ENCODE results near the gene SACS. TPM values are rescaled to one million over a fixed set of nuclear protein-coding genes. Genes with fewer than 3 reads are reported as not detected.

The SACS gene, protein sequence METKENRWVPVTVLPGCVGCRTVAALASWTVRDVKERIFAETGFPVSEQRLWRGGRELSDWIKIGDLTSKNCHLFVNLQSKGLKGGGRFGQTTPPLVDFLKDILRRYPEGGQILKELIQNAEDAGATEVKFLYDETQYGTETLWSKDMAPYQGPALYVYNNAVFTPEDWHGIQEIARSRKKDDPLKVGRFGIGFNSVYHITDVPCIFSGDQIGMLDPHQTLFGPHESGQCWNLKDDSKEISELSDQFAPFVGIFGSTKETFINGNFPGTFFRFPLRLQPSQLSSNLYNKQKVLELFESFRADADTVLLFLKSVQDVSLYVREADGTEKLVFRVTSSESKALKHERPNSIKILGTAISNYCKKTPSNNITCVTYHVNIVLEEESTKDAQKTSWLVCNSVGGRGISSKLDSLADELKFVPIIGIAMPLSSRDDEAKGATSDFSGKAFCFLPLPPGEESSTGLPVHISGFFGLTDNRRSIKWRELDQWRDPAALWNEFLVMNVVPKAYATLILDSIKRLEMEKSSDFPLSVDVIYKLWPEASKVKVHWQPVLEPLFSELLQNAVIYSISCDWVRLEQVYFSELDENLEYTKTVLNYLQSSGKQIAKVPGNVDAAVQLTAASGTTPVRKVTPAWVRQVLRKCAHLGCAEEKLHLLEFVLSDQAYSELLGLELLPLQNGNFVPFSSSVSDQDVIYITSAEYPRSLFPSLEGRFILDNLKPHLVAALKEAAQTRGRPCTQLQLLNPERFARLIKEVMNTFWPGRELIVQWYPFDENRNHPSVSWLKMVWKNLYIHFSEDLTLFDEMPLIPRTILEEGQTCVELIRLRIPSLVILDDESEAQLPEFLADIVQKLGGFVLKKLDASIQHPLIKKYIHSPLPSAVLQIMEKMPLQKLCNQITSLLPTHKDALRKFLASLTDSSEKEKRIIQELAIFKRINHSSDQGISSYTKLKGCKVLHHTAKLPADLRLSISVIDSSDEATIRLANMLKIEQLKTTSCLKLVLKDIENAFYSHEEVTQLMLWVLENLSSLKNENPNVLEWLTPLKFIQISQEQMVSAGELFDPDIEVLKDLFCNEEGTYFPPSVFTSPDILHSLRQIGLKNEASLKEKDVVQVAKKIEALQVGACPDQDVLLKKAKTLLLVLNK (N-terminal part only)
- 22.7 and 26.2 TPM in 2 replicates for total RNA-seq

DNA sequence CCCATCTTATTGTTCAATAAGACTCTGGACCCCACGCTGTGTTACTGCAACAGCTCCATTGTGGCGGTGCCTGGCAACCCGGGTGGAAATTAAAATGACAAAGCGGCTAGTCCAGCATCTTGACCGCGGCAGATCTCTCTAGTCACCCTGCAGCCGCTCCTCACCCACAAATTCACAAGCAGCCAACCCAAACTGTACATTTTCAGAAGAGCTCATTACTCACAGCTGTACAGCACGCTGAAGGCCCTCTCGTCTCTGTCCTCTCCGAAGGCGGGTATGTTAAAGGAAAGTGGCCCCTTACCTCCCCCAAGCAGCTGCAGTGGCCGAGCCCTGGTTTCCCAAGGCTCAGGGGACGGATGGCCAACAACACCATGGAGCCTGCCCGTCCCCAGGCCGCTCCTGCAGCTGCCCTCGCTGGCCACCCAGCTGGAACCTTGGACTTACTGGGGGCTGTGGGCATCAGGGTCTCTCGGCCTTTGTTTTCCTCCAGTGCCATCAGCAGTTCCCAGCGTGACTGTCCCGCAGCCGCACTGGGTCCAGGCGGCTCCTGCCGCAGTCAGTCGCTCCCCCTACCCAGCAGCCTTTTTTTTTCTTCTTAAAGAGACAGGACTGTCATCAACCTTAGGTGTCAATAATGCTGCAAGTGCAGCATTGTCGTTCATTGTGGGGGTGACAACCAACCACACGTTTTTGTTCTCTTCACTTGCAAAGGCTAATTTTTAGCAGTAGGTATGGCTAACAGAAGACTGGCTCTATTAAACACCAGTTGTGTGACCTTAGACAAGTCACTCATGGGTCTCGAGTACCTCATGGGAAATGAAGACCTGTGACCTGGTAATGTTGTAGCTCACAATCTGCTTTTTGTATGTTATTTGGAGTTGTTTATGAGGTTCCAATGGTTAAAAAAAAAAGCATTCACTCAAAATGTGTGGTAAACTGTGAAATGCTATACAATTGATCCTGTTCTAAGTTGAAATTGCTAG, at the start of gene SACS:
TSS of gene SACS (minus strand) at position 532 of the 983 bp plus-strand sequence. CDS start 22,463 bp downstream, outside the sequence.
- DNase-seq (ENCODE audit: low read depth in 2 of 2): peak in 1 of 2 donors; percentile 32

DNA sequence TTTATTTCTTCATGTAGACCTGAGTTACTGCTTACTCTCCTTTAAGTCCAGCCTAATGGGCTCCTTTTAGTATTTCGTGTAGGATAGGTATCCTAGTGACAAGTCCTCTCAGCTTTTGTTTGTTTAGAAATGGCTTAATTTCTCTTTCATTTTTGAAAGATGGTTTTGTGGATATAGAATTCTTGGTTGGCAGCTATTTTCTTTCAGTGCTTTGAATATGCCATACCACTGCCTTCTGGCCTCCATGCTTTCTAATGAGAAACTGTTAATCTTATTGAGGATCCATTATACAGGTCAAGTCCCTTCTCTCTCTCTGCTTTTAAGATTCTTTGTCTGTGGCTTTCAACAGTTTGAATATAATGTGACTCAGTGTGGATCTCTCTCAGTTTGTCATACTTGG, 46.8 kb upstream of the SACS start:
- no peak for DNase-seq (ENCODE audit: low read depth in 2 of 2)

DNA sequence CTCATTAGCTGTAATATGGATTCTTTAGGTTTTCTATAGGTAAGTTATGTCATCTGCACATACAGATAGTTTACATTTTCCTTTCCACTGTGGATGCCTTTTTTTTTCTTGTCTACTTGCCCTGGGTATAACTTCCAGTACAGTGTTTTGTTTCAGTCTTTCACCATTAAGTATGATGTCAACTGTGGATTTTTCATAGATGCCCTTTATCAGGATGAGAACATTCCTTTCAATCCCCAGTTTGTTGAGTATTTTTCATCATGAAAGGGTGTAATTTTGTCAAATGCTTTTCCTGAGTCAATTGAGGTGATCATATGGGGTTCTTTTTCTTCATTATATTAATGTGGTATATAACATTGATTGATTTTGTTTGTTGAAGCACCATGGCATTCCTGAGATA, 43.6 kb upstream of the SACS start:
- DNase-seq (ENCODE audit: low read depth in 2 of 2): no peak

DNA sequence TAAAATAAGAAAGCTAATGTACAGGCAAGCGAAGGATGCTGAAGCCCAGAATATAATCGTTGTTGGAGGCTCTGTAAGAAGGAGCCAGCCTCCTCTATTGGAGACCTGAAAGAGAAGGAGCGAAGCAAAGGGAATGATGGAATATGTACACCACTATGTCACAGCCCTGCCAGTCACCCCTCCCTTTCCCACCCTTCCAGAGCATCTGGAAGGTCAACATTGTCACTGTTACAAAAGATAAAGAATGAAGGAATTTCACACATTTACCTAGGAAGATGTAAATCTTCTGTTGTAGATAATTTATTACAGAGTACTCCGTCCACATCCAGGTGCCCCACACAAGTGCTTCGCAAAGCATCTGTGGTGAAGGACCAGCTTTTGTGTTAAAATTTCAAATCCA, 39.7 kb upstream of the SACS start:
- DNase-seq (ENCODE audit: low read depth in 2 of 2): no peak

DNA sequence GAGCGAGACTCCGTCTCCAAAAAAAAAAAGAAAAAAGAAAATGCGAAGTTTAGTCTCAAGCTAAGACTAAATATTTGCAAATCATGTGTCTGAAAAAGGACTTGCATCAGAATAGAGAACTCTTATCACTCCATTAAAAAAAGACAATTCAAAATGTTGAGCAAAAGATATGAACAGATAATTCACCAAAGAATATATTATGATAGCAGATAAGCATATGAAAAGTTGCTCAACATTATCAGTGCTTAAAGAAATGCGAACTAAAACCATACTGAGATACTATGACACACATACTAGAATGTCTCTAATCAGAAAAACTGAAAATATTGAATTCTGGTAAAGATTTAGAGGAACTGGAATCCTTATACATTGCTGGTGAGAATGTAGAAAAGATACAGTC, 38.7 kb upstream of the SACS start:
- no peak for DNase-seq (ENCODE audit: low read depth in 2 of 2)

DNA sequence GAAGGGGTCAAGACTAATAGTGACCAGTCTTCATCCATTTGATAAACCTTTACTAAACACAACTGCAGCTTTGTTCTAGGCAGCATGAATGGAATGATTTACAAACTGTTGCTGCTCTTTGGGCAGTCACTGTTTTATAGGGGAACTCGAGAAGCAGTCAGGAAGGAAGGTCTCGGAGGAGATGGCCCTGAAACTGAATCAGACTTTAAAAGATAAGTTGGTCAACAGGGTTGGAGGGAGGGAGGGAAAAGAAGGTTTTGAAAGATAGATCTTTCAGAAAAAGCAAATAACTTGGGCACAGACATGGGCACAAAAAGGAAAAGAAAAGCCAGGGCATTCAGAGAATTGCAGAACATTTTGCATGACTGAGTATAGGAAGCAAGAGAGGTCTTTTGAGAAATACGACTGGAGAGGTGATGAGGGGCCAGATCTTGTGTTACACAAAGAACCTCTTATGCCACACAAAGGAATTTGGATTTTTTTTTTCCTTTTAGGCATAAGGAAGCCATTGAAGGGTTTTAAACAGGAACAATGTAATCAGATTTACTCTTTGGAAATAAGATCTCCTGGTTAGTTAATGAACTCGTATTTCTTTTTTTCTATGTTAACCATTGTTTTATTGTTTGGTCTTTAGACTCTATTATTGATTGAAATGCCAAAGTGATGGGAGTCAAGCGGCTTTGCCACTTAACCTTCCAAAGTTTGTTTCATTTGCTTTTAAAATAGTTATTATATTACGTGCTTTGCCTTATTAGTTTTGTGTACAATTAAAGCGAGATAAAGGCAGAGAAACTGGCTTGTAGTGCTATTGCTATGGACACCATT, 37.5 kb upstream of the SACS start:
- DNase-seq (ENCODE audit: low read depth in 2 of 2): no peak

DNA sequence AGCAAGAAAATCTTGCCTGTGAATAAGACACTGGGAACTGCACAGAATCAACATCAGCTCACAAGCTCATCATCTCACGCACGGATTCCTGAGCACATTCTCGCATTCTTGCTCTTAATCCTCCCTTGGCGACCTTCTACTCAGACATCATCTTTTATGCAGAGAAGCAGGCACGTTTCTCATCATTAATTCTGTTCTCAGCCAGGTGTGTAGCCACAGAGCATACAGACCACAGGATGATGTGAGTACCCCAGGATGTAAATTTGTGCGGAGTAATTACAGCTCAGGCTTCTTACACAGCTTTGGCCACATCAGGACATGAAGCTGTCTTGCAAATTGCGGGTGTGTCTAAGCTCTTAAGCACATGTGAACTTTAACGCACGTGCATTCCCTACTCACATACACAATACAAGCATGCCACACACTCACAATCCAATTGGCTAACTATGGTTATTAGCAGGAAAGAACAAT, 36.5 kb upstream of the SACS start:
- DNase-seq (ENCODE audit: low read depth in 2 of 2): no peak

DNA sequence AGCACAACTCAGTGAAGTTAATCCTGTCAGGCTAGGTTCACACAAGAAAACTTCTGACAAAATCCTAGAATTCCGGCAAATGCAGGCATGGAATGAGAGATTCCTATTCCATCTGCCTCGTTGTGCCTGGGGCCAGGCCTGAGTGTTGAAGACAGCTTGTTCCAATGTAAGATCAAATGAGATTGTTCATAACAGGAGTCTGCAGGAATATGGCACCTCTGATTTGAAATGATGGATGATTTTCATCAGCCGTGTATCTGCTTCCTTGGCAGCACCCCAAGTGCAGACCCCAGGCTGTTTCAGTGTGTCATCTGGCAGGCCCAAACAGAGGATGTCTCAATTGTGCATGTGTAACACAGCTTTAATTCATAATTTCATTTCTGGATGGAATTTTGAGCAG, 35.3 kb upstream of the SACS start:
- DNase-seq (ENCODE audit: low read depth in 2 of 2): no peak

DNA sequence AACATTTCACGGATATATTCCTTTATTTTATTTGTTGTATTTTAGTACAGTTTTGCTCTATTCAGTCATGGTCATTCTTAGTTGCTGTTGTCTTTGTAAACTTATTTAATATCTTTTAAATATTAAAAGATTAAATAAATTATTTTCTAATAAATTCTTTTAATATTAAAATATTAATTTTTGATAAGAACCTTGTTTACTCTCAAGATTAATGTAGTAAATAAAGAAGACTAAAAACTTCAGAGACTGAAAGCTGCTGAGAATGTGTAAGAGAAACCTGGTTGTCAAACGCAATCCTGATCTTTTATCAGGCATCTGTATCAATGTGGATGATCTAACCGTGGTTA, 34.4 kb upstream of the SACS start:
- no peak for DNase-seq (ENCODE audit: low read depth in 2 of 2)

DNA sequence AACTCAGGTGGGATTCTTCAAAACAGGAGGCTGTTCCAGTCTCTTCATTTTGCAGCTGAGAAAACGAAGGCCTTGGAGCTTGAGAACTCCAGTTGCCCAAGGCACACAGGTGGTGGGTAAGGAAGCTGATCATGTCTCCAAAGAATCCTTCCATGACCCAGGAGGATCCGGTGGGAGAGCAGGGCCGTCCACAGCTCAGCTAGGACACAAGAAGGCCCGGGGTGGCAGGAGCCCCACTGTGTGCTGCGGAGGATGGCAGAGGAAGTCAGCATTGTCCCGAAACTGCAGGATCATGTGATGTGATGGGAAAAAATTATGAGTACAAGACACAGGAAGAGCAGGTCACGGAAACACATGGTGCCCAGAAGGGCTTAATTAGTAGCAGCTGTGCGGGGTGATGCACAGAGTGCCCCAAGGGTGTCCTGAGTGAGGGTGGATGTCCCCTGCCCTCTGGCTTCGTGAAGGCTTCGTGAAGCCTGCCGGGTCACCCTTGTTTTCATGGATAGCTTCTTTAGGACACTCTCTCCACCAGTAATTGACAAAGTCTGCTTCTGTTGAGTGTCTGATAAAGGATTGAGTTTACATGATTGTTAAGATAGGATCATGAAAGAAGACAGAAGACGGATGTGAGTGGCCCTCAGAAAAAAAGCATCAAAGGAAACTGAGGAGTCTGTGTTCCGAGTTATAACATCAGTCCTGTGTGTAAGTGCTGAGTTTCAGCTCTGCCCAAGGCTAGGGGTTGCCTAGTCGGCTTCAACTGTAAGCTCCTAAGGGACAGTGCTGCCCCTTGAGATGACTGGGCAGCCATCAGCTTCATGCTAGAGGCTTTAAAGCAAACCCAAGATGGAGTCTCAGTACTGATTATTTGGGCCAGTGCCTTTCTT, 33.8 kb upstream of the SACS start:
- peak; percentile 6 to 27 for DNase-seq (ENCODE audit: low read depth in 2 of 2)

DNA sequence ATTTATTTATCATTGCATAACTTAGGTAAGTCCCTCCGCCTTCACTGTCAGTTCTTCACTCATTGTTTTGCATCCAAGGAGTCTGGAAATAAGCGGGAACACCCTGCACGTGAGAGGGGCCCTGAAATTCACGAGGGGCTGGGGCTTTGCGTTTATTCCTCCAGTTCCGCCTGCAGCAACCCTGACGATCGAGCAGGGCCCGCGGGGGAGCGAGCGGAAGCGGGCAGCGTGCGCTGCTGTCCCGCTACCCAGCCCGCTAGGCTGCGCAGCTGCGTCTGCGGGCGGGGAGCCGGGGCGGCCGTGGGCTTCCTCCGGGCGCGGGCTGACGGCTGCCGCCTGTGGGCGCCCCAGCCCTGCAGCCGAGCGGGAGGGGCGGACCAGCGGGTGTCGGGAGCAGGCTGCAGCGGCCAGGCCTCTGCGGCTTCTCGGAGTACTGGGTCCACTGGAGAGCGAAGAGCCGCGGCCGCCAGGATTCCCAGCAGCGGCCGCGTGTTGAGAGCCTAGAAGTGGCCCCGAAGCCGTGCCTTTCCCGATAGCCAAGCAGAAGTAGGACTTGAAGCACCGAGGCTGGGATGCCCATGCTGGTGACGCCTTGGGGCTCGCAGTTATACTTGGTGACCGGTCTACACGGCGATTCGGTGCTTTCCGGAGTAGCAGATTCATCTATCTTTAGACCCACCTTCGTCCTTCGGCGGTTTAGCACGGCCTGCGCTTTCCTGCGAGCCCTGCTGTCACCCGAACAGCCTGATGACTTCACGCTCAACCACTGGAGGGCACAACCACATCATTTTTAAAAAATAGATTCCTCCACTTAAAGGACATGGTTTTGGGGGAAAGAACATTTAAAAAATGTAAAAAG, 32.9 kb upstream of the SACS start:
- DNase-seq (ENCODE audit: low read depth in 2 of 2): peak; percentile 75 to 79

DNA sequence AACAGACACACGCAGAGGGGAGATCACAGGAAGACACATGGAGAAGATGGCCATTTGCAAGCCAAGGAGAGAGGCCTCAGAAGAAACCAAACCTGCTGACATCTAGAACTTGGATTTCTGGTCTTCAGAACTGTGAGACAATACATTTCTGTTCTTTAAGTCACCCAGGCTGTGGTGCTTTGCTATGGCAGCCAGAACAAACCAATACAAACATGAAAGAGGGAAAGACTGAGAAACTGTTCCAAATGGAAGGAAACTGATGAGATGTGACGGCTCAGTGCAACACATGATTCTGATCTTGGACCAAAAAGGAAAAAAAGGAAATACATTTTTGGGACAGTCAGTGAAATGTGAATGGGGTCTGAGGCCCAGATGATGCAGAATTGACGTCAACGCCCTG, 30.2 kb upstream of the SACS start:
- no peak for DNase-seq (ENCODE audit: low read depth in 2 of 2)

DNA sequence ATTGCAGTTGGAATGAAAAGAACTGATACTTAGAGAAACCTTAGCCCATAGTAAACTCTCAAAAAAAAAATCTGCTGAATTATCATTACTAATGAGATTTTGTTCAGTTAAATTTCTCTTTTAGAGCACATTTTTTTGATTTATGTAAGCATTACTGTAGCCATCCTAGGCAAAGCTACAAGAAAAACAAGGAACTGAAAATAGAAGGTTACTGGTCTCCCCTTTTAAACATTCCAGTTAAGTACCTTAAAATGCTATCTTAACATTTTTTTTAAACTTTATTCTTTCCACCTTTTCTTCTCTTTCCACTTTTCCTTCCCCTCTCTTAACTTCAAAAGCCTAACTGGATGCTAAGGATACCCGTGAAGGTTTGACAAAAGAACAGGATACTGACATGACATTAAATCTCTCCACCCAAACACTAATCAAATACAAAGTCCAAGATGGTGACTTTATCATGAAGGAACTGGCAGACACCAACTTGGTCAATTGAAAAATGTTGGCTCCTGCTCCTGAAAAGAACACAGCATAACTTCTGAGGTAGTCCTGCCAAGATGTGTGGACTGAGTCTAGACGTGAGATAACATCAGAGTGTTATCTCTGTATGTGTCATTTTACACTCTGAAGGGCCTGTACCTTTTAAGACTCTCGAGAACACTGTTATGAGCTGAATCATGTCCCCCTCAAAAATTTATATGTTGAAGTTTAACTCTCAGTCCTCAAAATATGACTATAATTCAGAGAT, 29.5 kb upstream of the SACS start:
- no peak for DNase-seq (ENCODE audit: low read depth in 2 of 2)

DNA sequence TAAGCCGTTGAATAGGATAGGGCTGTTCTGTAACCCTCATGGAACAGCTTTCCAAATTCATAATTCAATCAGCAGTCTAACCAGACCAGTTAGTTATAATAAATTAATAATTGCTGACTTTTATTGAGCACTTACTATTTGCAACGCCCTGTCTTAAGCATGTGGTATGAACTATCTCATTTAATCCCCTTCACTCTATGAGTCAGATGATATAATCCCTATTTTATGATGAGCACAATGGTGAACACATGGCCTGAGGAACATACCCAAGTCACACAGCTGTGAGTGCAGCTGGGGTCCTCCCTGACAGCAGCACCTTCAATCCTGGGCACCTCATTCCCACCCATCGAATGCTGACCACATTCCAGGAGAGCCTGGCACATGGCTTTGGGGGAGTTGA, 28.0 kb upstream of the SACS start:
- no peak for DNase-seq (ENCODE audit: low read depth in 2 of 2)

DNA sequence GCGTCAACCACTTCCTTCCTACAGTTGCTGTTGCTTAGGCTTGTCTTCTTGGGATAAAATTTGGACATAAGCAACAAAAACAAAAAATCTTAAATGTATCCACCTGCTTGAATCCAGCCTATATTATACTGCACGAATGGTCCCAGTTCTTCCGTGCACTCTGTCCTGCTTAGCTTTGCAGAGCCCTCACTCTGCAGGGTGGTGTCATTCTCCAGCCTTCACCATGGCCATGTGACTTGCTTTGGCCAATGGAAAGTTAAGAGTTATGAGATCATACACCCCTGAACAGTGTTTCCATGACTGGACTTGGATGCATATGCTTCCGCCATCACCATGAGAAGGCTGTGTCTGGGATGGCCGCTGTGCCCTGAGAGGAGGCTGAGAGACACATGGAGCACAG, 27.4 kb upstream of the SACS start:
- no peak for DNase-seq (ENCODE audit: low read depth in 2 of 2)

DNA sequence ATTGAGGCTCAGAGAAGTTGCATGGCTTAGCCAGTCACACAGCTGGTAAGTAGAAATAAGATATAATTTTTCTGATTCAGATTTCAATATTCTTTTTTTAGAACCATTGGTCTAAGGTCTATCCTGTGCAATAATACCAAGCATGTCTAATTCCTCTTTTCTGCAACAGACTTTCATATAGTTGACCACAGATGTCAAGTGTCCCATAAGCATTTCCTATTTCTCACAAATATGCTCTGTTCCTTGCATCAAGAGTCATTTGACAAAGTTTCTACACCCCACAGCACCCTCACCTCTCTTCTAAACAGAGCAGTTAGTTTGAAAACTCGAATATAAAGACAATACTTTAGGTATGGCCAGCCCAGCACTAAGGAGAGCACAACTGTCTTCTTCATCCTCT, 26.8 kb upstream of the SACS start:
- DNase-seq (ENCODE audit: low read depth in 2 of 2): no peak

DNA sequence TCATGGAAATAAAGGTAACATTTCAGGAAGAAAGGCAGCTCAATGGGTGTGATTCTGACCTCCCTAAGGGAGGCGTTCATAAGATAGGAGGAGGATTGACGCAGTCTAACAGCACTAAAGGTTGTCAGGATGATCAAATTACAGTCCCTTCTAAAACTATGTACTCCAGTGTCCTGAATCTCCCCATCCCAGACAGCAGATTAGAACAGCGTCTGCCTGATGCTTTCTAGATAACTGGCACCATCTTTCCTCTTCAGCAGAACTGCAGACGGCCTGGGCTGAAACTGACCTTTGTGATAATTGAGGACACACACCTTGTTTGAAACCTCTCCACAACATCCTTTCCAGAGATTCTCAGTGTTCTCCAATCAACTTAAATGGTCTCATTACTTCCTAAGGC, 25.5 kb upstream of the SACS start:
- no peak for DNase-seq (ENCODE audit: low read depth in 2 of 2)

Data from lung microvascular endothelial cell (primary cell).